A549 (cell line): ENCODE measurements around the gene NKAIN4. TPM values are rescaled to one million over a fixed set of nuclear protein-coding genes. Genes with fewer than 3 reads are reported as not detected.

Source experiments
- ATAC-seq, 2 experiments: fragments of 200-7000 bp in 1 of 2; fragments of >200 bp in 1 of 2; cut with Nextera tagmentation in 1 of 2; cut with Tn5 transposase in 1 of 2; 3 replicates each; pipeline versions ENCODE4 v1.8.0 to v1.9.1; 2018 to 2020; ENCODE audit warnings: mild to moderate bottlenecking in 1 of 2, moderate library complexity in 1 of 2
- CTCF ChIA-PET: fragments of 300-600 bp; sonication (Branson Sonifier 250); formaldehyde crosslinking; extraction: SDS; loops from one replicate; lab custom pipeline; 2021; ENCODE audit warnings: antibody characterized with exemption, inconsistent platforms; lab: Yijun Ruan, JAX
- POLR2A ChIA-PET: fragments of 350-600 bp; formaldehyde crosslinking; extraction: SDS; loops from one replicate; lab custom pipeline; 2021; ENCODE audit warnings: antibody characterized with exemption, inconsistent platforms; lab: Yijun Ruan, JAX
- DNase-seq, 2 experiments: peaks; one replicate each; pipeline versions ENCODE4 v3.0.0 to v3.0.0-alpha.2; 2011 to 2016; ENCODE audit warnings: low read depth in 1 of 2, low spot score in 1 of 2
- FAIRE-seq: peaks from 2 replicates; lab custom pipeline; 2011; peaks lifted over from hg19 to GRCh38; lab: Jason Lieb, UNC
- H3K27ac ChIP-seq, 2 experiments: fragments of >200 bp; sonication (Bioruptor Twin); formaldehyde crosslinking; 3 replicates each; pipeline ENCODE4 v1.5.1; 2016 to 2017
- H3K4me1 ChIP-seq: fragments of >200 bp; sonication (Bioruptor Twin); formaldehyde crosslinking; 3 replicates; pipeline ENCODE4 v1.6.1; 2016
- H3K4me2 ChIP-seq: fragments of >200 bp; sonication (Bioruptor Twin); formaldehyde crosslinking; 3 replicates; pipeline ENCODE4 v1.6.1; 2016
- H3K4me3 ChIP-seq: fragments of >200 bp; sonication (Bioruptor Twin); formaldehyde crosslinking; 3 replicates; pipeline ENCODE4 v1.5.1; 2016
- H3K9me3 ChIP-seq: fragments of >200 bp; sonication (Bioruptor Twin); formaldehyde crosslinking; 3 replicates; pipeline ENCODE4 v1.6.1; 2016
- BCL3 ChIP-seq: fragments of >200 bp; sonication (Bioruptor Twin); formaldehyde crosslinking; IDR thresholded peaks from 3 replicates; pipeline ENCODE4 v1.6.1; 2016
- BHLHE40 ChIP-seq: IDR thresholded peaks from 2 replicates; pipeline ENCODE4 v1.6.1; 2012; ENCODE audit warnings: low read depth, low read length, inconsistent platforms
- EP300 ChIP-seq, 2 experiments: fragments of >200 bp; sonication (Bioruptor Twin); formaldehyde crosslinking; IDR thresholded peaks; 2 replicates in 1 of 2; 3 replicates in 1 of 2; pipeline ENCODE4 v1.6.1; 2016 to 2017
- HEYL ChIP-seq: fragments of 250-450 bp; sonication (Bioruptor Pico); IDR thresholded peaks from 2 replicates; pipeline ENCODE4 v1.8.0; 2021; ENCODE audit warnings: mild to moderate bottlenecking, moderate library complexity
- HOXA7 ChIP-seq: fragments of 250-450 bp; sonication (Bioruptor Pico); IDR thresholded peaks from 2 replicates; pipeline ENCODE4 v1.5.0; 2020; ENCODE audit warnings: mild to moderate bottlenecking, moderate library complexity
- HOXB5 ChIP-seq: fragments of 250-450 bp; sonication (Bioruptor Pico); IDR thresholded peaks from 2 replicates; pipeline ENCODE4 v1.5.0; 2020; ENCODE audit warnings: mild to moderate bottlenecking, moderate library complexity
- JUNB ChIP-seq: fragments of >200 bp; sonication (Bioruptor Twin); formaldehyde crosslinking; IDR thresholded peaks from 2 replicates; pipeline ENCODE4 v1.6.1; 2016
- MAZ ChIP-seq: fragments of 150-350 bp; IDR thresholded peaks from 2 replicates; pipeline ENCODE4 v1.6.1; 2014; ENCODE audit warnings: antibody characterized with exemption, low read depth, low read length, borderline replicate concordance
- NR3C1 ChIP-seq: fragments of >200 bp; sonication (Bioruptor Twin); formaldehyde crosslinking; IDR thresholded peaks from 3 replicates; pipeline ENCODE4 v1.6.1; 2017
- PHF8 ChIP-seq: fragments of 200-600 bp; sonication (generic); IDR thresholded peaks from 2 replicates; pipeline ENCODE4 v1.6.1; 2016; ENCODE audit warnings: low read depth, mild to moderate bottlenecking, antibody characterized with exemption, moderate library complexity, borderline replicate concordance
- RCOR1 ChIP-seq: fragments of 150-350 bp; IDR thresholded peaks from 2 replicates; pipeline ENCODE4 v1.6.1; 2014; ENCODE audit warnings: antibody characterized with exemption, low read length, low read depth
- SMC3 ChIP-seq: fragments of >200 bp; sonication (Bioruptor Twin); formaldehyde crosslinking; IDR thresholded peaks from 3 replicates; pipeline ENCODE4 v1.6.1; 2018; ENCODE audit warnings: inconsistent platforms
- SREBF2 ChIP-seq: fragments of 450-650 bp; IDR thresholded peaks from 2 replicates; pipeline ENCODE4 v1.6.1; 2014; ENCODE audit warnings: mild to moderate bottlenecking, moderate library complexity
- TP53 ChIP-seq: fragments of 250-450 bp; sonication (Bioruptor Pico); IDR thresholded peaks from 2 replicates; pipeline ENCODE4 v1.5.0; 2021; ENCODE audit warnings: mild to moderate bottlenecking, moderate library complexity
- ZFP36 ChIP-seq: fragments of 450-650 bp; IDR thresholded peaks from 2 replicates; pipeline ENCODE4 v1.6.1; 2014; ENCODE audit warnings: borderline replicate concordance; ENCODE audit not compliant: partially characterized antibody
- ZSCAN20 ChIP-seq: fragments of 250-450 bp; sonication (Bioruptor Pico); IDR thresholded peaks from 2 replicates; pipeline ENCODE4 v1.8.0; 2022; ENCODE audit warnings: mild to moderate bottlenecking, moderate library complexity
- WGBS: methylation state at CpG from one replicate; pipeline ENCODE4 v1.1.6; 2017; ENCODE audit errors: missing lambda C conversion rate; 5-methylcytosine and 5-hydroxymethylcytosine counted together
- polyA plus RNA-seq, 4 experiments: library from polyadenylated mRNA; depleted of rRNA in 3 of 4; stranded (reverse); fragments of >200 nt; fragmentation: RNase III in 1 of 4; extraction: RNeasy Plus Mini Kit Qiagen cat#74134 plus additional on column Dnase treatment in 1 of 4; gene quantifications; 2 replicates in 3 of 4; 3 replicates in 1 of 4; pipeline ENCODE4 v1.2.3, GENCODE V29; 2011 to 2017
- TF ChIP-seq, protein P1 (sequence below): IDR thresholded peaks from 2 replicates; pipeline ENCODE4 v1.6.1; 2012; ENCODE audit warnings: low read depth, borderline replicate concordance
- TF ChIP-seq, protein P2 (sequence below): IDR thresholded peaks from 2 replicates; pipeline ENCODE4 v1.6.1; 2012

Gene NKAIN4
- polyA plus RNA-seq, 2 of the 4 experiments (the other 2 are of a cell fraction), result 5.8 to 9.7 TPM

GRCh38 chr20:63270606-63271325 is 16.5 kb upstream of the NKAIN4 start:
- Histone ChIP-seq H3K27ac (no peak overlapping the region), H3K4me2 (no peak overlapping the region), H3K4me1 (peaks cover 23% of the 10 kb centered on the region; the same call in 2 of the 3 replicates), H3K4me3 (no peak overlapping the region), H3K9me3 (no peaks in the 10 kb centered on the region)
- TF ChIP-seq JUNB (no peak), ZFP36 (peak; percentile 80), RCOR1 (no peak), BHLHE40 (no peak)
- TF ChIP-seq, protein P1, sequence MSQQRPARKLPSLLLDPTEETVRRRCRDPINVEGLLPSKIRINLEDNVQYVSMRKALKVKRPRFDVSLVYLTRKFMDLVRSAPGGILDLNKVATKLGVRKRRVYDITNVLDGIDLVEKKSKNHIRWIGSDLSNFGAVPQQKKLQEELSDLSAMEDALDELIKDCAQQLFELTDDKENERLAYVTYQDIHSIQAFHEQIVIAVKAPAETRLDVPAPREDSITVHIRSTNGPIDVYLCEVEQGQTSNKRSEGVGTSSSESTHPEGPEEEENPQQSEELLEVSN, result no peak
- ChIA-PET CTCF (interaction anchor here (1.0 to 30.4 kb wide), 7 partner anchors 10 to 45 kb away, joined by 3 to 401 read pairs (median 5); partner anchors contain the start of gene NKAIN4), POLR2A (interaction anchor here (0.9 kb wide), 1 partner anchor 47 kb away, joined by 3 read pairs; no protein-coding TSS in a partner anchor)
- no peak for FAIRE-seq
- 91% methylated on average over 9 of the region's 9 CpGs for WGBS
- no peak for DNase-seq
- no peak for ATAC-seq

DNA sequence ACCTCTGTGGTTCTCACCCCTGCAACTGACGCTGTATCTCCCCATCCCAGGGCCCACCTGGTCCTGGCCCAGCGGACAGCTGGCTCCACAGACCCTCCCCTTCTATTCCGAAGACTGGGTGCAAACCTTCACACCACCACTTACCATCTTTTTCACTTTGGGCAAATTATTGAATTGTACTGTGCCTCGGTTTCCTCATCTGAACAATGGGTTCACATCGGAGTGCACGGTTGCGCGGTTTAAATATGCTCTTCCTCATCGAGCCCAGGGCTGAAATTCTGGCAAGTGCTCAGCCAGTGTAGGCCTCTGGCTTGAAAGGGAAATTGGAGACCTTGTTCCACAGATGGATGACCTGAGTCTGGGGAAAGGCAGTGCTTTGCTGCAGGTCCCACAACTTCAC is 15.5 kb upstream of the NKAIN4 start:
- ChIA-PET CTCF (interaction anchor here (0.9 to 30.4 kb wide), 3 partner anchors 18 to 52 kb away, joined by 4 to 401 read pairs (median 5); no protein-coding TSS in a partner anchor), POLR2A (no interaction called here)
- no peaks in the 10 kb centered on the region for H3K9me3 ChIP-seq
- H3K4me2 ChIP-seq, result no peak overlapping the region
- no peak overlapping the region for H3K4me3 ChIP-seq
- peaks cover 16% of the 10 kb centered on the region; the same call in 2 of the 3 replicates for H3K4me1 ChIP-seq
- H3K27ac ChIP-seq, result no peak overlapping the region
- 77% methylated on average over 9 of the region's 9 CpGs for WGBS
- FAIRE-seq, result no peak
- ATAC-seq, result no peak
- DNase-seq, result no peak
- TF ChIP-seq SMC3 (no peak), SREBF2 (no peak), EP300 (IDR thresholded peaks at IDR 0.05) (no peak), HOXA7 (CRISPR knock-in tag) (no peak), NR3C1 (no peak), ZSCAN20 (CRISPR knock-in tag) (no peak)

- POLR2A ChIA-PET, result no interaction called here
Measured at GRCh38 chr20:63268671-63269439, 14.6 kb upstream of the NKAIN4 start.

More at GRCh38 chr20:63268671-63269439, 14.6 kb upstream of the NKAIN4 start:
- Histone ChIP-seq H3K27ac (no peak overlapping the region; a peak in 1 of 6 replicates), H3K4me3 (no peak overlapping the region), H3K4me1 (peaks cover 10% of the 10 kb centered on the region; the same call in 2 of the 3 replicates)
- DNase-seq, result no peak
- TF ChIP-seq TP53 (no peak), ZFP36 (no peak), HOXA7 (CRISPR knock-in tag) (no peak), PHF8 (no peak), BCL3 (no peak), HEYL (no peak), HOXB5 (CRISPR knock-in tag) (no peak), MAZ (no peak)
- TF ChIP-seq, protein P2, sequence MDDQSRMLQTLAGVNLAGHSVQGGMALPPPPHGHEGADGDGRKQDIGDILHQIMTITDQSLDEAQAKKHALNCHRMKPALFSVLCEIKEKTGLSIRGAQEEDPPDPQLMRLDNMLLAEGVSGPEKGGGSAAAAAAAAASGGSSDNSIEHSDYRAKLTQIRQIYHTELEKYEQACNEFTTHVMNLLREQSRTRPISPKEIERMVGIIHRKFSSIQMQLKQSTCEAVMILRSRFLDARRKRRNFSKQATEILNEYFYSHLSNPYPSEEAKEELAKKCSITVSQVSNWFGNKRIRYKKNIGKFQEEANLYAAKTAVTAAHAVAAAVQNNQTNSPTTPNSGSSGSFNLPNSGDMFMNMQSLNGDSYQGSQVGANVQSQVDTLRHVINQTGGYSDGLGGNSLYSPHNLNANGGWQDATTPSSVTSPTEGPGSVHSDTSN, result no peak
- TF ChIP-seq, all 56 proteins: peak for 0
- WGBS, result 70% methylated on average over 18 of the region's 18 CpGs
- ATAC-seq (no peak), FAIRE-seq (no peak)
- Histone ChIP-seq H3K9me3 (no peaks in the 10 kb centered on the region), H3K4me2 (no peak overlapping the region)
- CTCF ChIA-PET, result interaction anchor here (0.9 to 30.4 kb wide), 4 partner anchors 15 to 51 kb away, joined by 3 to 401 read pairs (median 4); no protein-coding TSS in a partner anchor
